ENCODE measurements around the gene SLC12A8.

DNA sequence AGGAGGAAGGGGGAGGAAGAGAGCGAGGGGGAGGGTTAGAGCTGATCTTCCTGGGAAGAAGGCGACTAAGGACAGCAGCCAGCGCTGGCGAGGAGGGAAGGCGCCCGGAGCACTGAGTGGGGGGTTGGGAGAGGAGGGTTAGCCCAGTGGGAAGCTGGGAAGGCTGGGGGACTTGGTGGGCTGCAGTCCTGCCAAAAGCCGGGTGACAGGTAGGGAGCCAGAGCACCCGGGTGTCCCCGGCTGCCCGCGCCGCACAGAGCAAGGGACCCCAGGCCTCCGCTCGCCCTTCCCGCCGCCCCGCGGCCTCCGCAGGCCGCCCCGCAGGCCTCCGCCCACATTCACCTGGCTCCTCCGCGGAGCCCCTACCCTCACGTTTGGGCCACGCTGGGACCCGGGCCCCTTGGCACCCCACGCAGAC lies 448 bp downstream of the SLC12A8 start:
- TF ChIP-seq POLR2AphosphoS5 (IDR thresholded peaks at IDR 0.05; ENCODE audit: low read depth, low read length) (no peak), POLR2A (IDR thresholded peaks at IDR 0.05; ENCODE audit: low read depth, low read length) (no peak), TAF1 (IDR thresholded peaks at IDR 0.05; ENCODE audit: low read depth, low read length) (no peak), SPI1 (IDR thresholded peaks at IDR 0.05; ENCODE audit: low read depth, low read length) (no peak)

Measured in GM12891 (cell line).